HG02678 (cell line): ENCODE data around the gene MPRIP.

Experiments
- ATAC-seq: cut with Tn5 transposase; IDR thresholded peaks from one replicate; pipeline ENCODE4 v1.9.1; 2021; ENCODE audit warnings: mild to moderate bottlenecking, moderate library complexity; ENCODE audit not compliant: unreplicated experiment

MPRIP gene

GRCh38 chr17:17050346-17051345 is 8.4 kb downstream of the MPRIP start:
- no peak for ATAC-seq

GRCh38 chr17:17051380-17051779 is 9.1 kb downstream of the MPRIP start:
- no peak for ATAC-seq

- no peak for ATAC-seq
Measured at GRCh38 chr17:17051791-17052461, 9.7 kb downstream of the MPRIP start.

GRCh38 chr17:17052462-17053221 is 10.4 kb downstream of the MPRIP start:
- no peak for ATAC-seq

GRCh38 chr17:17053446-17054379 is 11.5 kb downstream of the MPRIP start:
- ATAC-seq = no peak

GRCh38 chr17:17054636-17055035 is 12.4 kb downstream of the MPRIP start:
- ATAC-seq = no peak

- ATAC-seq = no peak
Measured at GRCh38 chr17:17055286-17056155, 13.3 kb downstream of the MPRIP start.

GRCh38 chr17:17056156-17056539 is 13.9 kb downstream of the MPRIP start:
- ATAC-seq = no peak

- no peak for ATAC-seq
Measured at GRCh38 chr17:17057057-17057551, 14.8 kb downstream of the MPRIP start.

GRCh38 chr17:17058304-17058703 is 16.0 kb downstream of the MPRIP start:
- ATAC-seq = no peak

- no peak for ATAC-seq
Measured at GRCh38 chr17:17059301-17059890, 17.1 kb downstream of the MPRIP start.

- ATAC-seq = no peak
Measured at GRCh38 chr17:17060001-17060922, 18.0 kb downstream of the MPRIP start.

- no peak for ATAC-seq
Measured at GRCh38 chr17:17060930-17061329, 18.7 kb downstream of the MPRIP start.

- no peak for ATAC-seq
Measured at GRCh38 chr17:17061516-17061915, 19.3 kb downstream of the MPRIP start.

- no peak for ATAC-seq
Measured at GRCh38 chr17:17062356-17062755, 20.1 kb downstream of the MPRIP start.

GRCh38 chr17:17062866-17063265 is 20.6 kb downstream of the MPRIP start:
- no peak for ATAC-seq

- no peak for ATAC-seq
Measured at GRCh38 chr17:17063546-17064122, 21.4 kb downstream of the MPRIP start.
